Ovary (tissue), 9 donors: ENCODE data around the gene PRLH. TPM values are rescaled to one million over a fixed set of nuclear protein-coding genes. Genes with fewer than 3 reads are reported as not detected.

Experiments used
- DNase-seq, 5 donors: peaks; one replicate each; pipeline ENCODE4 v3.0.0-alpha.2; 2019 to 2020
- H3K27ac ChIP-seq, 2 donors: fragments of 200-600 bp; one replicate each; pipeline versions ENCODE4 v1.5.1 to v1.8.0; 2019 to 2022
- H3K27me3 ChIP-seq: fragments of 200-600 bp; one replicate; pipeline ENCODE4 v1.8.0; 2022
- H3K36me3 ChIP-seq: fragments of 200-600 bp; sonication (generic); one replicate; pipeline ENCODE4 v1.5.1; 2019
- H3K4me1 ChIP-seq: one replicate; pipeline ENCODE4 v1.8.1; 2013; ENCODE audit warnings: mild to moderate bottlenecking, moderate library complexity; ENCODE audit not compliant: insufficient read depth
- H3K4me3 ChIP-seq: fragments of 200-600 bp; sonication (generic); one replicate; pipeline ENCODE4 v1.5.1; 2017
- H3K9me3 ChIP-seq, 2 donors: fragments of 200-600 bp in 1 of 2; sonication (generic) in 1 of 2; one replicate each; pipeline versions ENCODE4 v1.5.1 to v1.8.1; 2013 to 2019; ENCODE audit warnings: mild to moderate bottlenecking in 1 of 2, moderate library complexity in 1 of 2
- CTCF ChIP-seq, 3 donors: fragments of 450-650 bp in 2 of 3; fragments of 200-600 bp in 1 of 3; IDR thresholded peaks; one replicate each; pipeline versions ENCODE4 v1.5.1 to v1.8.0; 2016 to 2022; ENCODE audit warnings: antibody characterized with exemption in 3 of 3, mild to moderate bottlenecking in 1 of 3
- EP300 ChIP-seq: sonication (generic); formaldehyde crosslinking; IDR thresholded peaks from one replicate; pipeline ENCODE4 v1.6.1; 2017; ENCODE audit warnings: antibody characterized with exemption
- POLR2A ChIP-seq: fragments of 450-650 bp; IDR thresholded peaks from one replicate; pipeline ENCODE4 v1.6.1; 2017; ENCODE audit warnings: antibody characterized with exemption, mild to moderate bottlenecking, moderate library complexity
- WGBS, 3 donors: extraction: QIAGEN DNeasy Blood & Tissue Kit in 1 of 3; methylation state at CpG; one replicate each; pipeline versions ENCODE4 v1.1.5 to v1.1.7; 2013 to 2017; 5-methylcytosine and 5-hydroxymethylcytosine counted together
- intact Hi-C, 4 donors: fragments of 100-400 bp; cut with DNase I; formaldehyde crosslinking; loops; one replicate each; pipeline versions ENCODE4 v1.11.0 to v1.15.1; 2022 to 2023
- polyA plus RNA-seq, 2 donors: library from polyadenylated mRNA; stranded (reverse); fragments of 200-250 nt in 1 of 2; fragments of 350-450 nt in 1 of 2; fragmentation: Illumina TruSeq in 1 of 2; extraction: RNeasy Lipid Tissue Mini Kit (QIAGEN cat#74804) in 1 of 2; gene quantifications; one replicate each; pipeline ENCODE4 v1.2.3, GENCODE V29; 2013 to 2014
- total RNA-seq, 7 donors: library from RNA; depleted of rRNA in 2 of 7; stranded (reverse); fragments of >200 nt in 2 of 7; fragmentation: NEBNext Ultra II Directional in 3 of 7; extraction: Animal tissue kit (Norgen Biotek cat#: 25700) in 3 of 7; gene quantifications; one replicate each; pipeline versions ENCODE4 v1.1.0 to v1.2.4, GENCODE V29; 2016 to 2023
- donor health status: DM: no; HTN: no; CAD: no; lungs with moderate emphysema.
- donor health status: DM: no; HTN: no; CAD: no.
- donor health status: Bipolar disorder and iron deficiency.
- donor health status: DM: yes; HTN: yes; CAD: no.
- donor health status: DM: no; HTN: no; CAD: no.
- donor health status: DM: yes; HTN: yes; CAD: no.

The PRLH gene
- total and polyA plus RNA-seq, 9 donors: not detected

DNA sequence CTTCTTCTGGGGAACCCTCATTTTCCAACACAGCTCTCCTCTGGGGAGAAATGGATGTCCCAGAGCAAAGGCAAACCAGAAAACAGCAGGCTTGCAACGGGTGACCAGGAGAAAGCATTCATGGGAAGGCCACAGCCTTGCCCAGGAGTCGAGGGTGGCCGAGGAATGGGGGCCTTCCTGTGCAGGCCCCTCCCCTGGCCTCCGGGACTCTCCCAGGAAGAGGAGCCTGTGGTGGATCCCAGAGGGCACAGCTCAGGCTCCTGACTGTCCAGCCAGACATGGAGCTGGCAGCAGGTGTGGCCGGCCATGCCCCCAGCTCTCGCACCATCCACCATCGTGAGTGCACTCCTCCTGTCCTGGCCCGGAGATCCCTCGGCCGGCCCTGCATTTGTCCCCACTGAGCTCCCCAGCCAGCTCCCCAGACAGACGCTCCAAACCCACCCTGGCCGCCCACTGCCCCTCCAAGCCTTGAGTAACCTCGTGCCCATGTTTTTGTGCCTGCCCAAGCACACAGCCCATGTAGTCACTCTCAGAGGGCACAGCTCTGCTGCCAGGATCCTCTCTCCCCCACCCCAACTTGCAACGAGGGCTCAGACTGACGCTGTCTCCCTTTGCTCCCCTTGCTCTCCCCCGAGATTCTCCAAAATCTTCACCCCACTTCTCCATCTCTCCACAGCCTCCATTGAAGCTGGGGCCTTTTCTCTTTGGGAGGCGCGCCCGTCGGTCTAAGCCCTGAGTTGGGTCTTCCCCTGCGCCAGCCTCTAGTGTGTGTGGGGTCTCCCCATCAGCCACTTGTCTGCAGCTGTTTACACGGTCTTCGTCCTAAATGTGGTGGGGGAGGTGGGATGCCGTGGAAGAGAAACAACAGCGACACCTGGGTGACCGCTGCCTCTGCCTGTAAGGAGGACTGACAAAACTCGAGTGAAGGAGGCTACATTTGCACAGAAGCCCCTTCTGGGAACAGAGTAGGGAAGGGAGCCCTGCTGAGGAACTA lies 9.8 kb downstream of the PRLH start:
- Histone ChIP-seq H3K4me1 (peaks cover 2% of the 10 kb centered on the region), H3K9me3 (no peaks in the 10 kb centered on the region), H3K36me3 (no peaks in the 10 kb centered on the region), H3K27ac (no peak overlapping the region), H3K27me3 (no peaks in the 10 kb centered on the region), H3K4me3 (no peak overlapping the region)
- DNase-seq: peak in 3 of 5 donors; percentile 19 to 41 (median 23)
- intact Hi-C loops: loop anchor here in 3 of 4 donors (10.0 kb wide), 4 partner anchors 161 to 481 kb away; partner anchors contain the start of gene COL6A3 (in 2 of the 3)
- 88 to 94% (median 92%) methylated on average over 27 of the region's 27 CpGs for WGBS, 3 donors
- TF ChIP-seq CTCF (IDR thresholded peaks at IDR 0.05) (no peak), POLR2A (no peak)

- intact Hi-C loops: loop anchor here in 3 of 4 donors (10.0 kb wide), 4 partner anchors 162 to 482 kb away; partner anchors contain the start of gene COL6A3 (in 2 of the 3)
- 90 to 96% (median 92%) methylated on average over 9 of the region's 9 CpGs for WGBS, 3 donors
- H3K27me3 ChIP-seq: no peaks in the 10 kb centered on the region
- H3K36me3 ChIP-seq: no peaks in the 10 kb centered on the region
- no peak overlapping the region for H3K27ac ChIP-seq
- no peaks in the 10 kb centered on the region for H3K9me3 ChIP-seq
- peaks cover 3% of the 10 kb centered on the region for H3K4me1 ChIP-seq
- TF ChIP-seq CTCF (IDR thresholded peaks at IDR 0.05): no peak
- TF ChIP-seq POLR2A: no peak
- TF ChIP-seq EP300: no peak
- DNase-seq: peak in 2 of 5 donors; percentile 11 to 31
- H3K4me3 ChIP-seq: no peak overlapping the region
These were observed 10.6 kb downstream of the PRLH start for GRCh38 chr2:237576974-237577373.

DNA sequence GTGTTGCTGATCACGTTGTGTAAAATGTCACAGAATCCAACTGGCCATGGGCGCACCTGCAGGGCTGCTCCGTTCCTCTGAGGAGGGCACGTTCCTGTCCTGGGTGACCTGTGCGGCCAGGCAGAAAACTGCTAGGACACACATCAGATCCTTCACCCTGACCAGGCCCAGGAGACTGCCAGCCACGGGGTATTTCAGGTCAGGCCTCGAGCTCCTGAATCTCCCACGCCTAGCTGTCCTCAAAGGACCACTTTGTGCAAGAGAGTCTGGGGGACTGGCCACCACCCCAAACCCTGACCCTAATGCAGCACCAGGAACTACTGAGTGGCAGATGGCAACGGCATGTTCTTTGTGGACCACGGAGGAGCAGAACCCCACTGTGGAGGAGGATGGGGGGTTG lies 11.1 kb downstream of the PRLH start:
- peak in 2 of 5 donors; percentile 16 to 20 for DNase-seq
- Histone ChIP-seq H3K4me1 (peaks cover 7% of the 10 kb centered on the region), H3K27ac (no peak overlapping the region), H3K27me3 (no peaks in the 10 kb centered on the region), H3K36me3 (no peaks in the 10 kb centered on the region), H3K4me3 (no peak overlapping the region), H3K9me3 (no peaks in the 10 kb centered on the region)
- no peak for TF ChIP-seq EP300
- no peak for TF ChIP-seq CTCF (IDR thresholded peaks at IDR 0.05)
- no peak for TF ChIP-seq POLR2A
- intact Hi-C loops: loop anchor here in 3 of 4 donors (10.0 kb wide), 4 partner anchors 163 to 483 kb away; partner anchors contain the start of gene COL6A3 (in 2 of the 3)
- WGBS, 3 donors: 90 to 96% (median 93%) methylated on average over 10 of the region's 10 CpGs

GRCh38 chr2:237577956-237578870 lies 11.8 kb downstream of the PRLH start:
- peaks cover 7% of the 10 kb centered on the region for H3K4me1 ChIP-seq
- no peaks in the 10 kb centered on the region for H3K36me3 ChIP-seq
- H3K27ac ChIP-seq: no peak overlapping the region
- intact Hi-C loops: loop anchor here in 3 of 4 donors (10.0 kb wide), 4 partner anchors 163 to 483 kb away; partner anchors contain the start of gene COL6A3 (in 2 of the 3)
- H3K9me3 ChIP-seq: no peaks in the 10 kb centered on the region
- peak in 2 of 5 donors; percentile 11 to 31 for DNase-seq
- H3K27me3 ChIP-seq: no peaks in the 10 kb centered on the region
- TF ChIP-seq EP300 (no peak), CTCF (IDR thresholded peaks at IDR 0.05) (no peak), POLR2A (no peak)
- 91 to 93% (median 92%) methylated on average over 26 of the region's 26 CpGs for WGBS, 3 donors
- no peak overlapping the region for H3K4me3 ChIP-seq
